SKM-1 (cell line): ENCODE results near the gene ACKR4.
"Not testable (repeated sequence)": the region's sequence is repeated elsewhere in the genome, so short reads cannot be mapped to it uniquely, and the experiment has no call there.

Experiments
- DNase-seq: peaks from one replicate; lab custom pipeline; 2025; ENCODE audit not compliant: unreplicated experiment; lab: John Stamatoyannopoulos, UW

ACKR4 gene

DNA sequence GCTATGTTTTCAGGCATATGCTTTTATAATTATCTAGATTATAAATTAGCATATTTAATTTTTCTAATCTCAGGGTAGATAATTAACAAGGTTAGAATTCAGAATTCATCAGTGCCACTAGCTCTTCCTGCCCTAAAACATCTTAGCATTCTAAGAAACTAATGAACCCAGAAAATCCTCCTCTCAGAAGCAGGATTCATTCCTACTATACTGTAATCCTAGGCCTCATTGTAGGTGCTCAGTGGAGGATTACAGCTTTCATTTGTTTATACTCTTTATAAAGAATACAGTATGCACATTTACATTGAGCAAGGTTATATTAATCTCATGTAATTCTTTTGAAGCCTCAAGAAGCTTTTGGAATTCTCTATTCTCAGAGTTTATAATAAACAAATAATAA, 41.6 kb downstream of the ACKR4 start:
- DNase-seq, result no peak

DNA sequence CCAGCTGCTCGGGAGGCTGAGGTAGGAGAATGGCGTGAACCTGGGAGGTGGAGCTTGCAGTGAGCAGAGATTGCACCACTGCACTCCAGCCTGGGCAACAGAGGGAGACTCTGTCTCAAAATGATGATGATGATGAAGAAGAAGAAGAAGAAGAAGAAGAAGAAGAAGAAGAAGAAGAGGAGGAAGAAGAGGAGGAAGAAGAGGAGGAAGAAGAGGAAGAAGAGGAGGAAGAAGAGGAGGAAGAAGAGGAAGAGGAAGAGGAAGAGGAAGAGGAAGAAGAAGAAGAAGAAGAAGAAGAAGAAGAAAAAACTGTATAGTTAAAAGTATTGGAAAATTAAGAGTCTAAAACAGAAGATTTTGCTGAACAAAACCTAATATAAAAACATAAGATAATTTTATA, 44.4 kb downstream of the ACKR4 start:
- not testable (repeated sequence) for DNase-seq

DNA sequence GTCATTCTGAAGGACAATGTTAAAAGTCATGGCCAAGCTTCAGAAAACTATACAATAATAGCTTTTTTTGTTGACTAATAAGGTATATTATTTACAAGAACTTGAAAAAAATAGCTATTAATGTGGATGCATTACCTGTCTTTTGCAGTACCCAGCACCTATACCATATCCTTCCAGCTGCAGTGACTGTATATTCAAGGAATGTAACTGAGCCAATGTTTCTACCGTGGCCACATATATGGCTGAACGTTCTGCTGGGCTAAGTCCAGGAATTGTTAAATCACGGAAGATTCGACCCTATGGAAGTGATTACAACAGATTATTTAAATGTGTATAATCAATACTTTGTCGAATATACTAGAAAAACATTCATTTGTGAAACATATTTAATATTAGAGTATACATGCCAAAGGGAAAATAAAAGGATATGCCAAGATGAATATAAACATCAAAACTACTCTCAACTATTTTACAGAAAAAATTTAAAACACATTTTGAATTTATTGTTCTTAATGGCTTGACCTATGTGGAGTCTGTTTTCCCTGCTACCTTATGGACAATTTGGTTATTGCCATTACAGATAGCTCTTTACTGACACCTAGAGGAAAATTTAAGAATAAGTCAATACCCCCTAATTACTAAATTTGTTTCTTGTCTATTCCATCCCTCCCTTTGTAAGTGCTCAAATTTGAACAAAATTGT, 44.9 kb downstream of the ACKR4 start:
- peak; percentile 70 for DNase-seq

DNA sequence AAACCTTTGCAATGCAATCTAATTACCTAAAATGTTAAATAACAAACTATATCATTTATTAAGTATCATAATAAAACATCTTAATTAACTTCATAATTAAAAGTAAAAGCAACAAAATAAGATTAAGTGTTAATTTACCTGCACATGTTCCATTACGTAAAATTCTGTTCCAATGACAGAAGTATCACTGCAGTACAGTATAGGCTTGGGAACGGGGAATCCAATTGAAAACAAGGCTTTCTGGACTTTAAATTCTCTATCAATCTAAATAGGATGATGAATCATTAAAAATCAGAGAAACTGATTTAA, 45.4 kb downstream of the ACKR4 start:
- DNase-seq, result no peak

DNA sequence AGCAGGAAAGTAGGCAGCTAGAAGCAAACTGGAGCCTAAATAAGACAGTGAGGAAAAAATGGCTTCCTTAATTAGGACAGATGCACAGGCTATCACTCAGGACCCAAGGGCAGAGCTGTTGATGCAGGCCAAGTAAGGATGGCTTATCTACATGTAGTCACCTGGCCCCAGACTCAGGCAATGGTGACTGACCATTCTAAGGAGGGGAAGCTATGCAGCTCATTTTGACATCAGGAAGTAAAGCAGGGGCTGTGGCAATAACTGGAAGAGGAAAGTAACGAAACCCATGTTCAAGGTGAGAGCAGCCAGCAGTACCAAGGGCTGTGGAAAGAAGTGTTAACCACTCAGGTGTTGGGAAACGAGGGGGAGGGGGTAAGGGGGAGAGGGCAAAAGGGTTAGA, 46.3 kb downstream of the ACKR4 start:
- no peak for DNase-seq

DNA sequence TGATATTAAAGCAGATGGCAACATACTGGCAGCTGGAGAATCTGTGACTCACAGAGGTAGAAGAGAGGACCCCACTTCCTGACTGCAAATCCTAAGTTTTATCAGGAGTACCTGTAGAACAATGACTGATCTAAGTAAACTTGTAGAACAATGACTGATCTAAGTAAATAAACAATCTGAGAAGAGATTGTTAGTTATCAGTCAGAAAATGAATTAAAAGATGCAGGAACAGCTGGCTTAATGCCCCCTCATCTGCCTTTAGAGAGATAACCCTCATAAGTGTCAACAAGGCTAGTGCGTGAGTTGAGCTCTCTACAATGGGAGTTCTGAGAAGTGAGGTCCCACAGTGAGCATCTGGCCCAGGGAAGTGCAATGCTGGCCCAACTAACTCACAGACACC, 48.0 kb downstream of the ACKR4 start:
- DNase-seq, result no peak

DNA sequence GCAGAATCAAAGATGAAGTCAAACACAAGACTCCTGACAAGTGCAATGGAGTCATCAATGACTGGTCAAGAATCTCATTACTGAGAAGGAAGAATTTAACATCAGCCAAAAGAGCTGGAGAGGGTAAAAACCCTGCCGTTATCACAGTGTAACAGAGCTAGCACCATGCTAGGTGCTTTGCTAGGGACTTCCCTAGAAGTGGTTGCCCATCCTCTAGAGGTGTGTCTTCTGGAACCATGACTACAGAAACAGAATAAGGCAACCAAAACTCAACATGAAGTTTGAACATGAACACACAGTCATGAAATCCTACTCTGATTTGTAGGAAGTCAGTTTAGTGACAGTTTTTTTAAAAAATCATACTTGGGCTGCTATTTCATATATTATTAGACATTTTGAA, 53.1 kb downstream of the ACKR4 start:
- no peak for DNase-seq
